GM23248 (cell line): ENCODE measurements around the gene TBC1D1.

Experiments used
- EZH2 ChIP-seq: fragments of 200-600 bp; sonication (generic); IDR thresholded peaks from 2 replicates; pipeline ENCODE4 v1.6.1; 2018; ENCODE audit warnings: antibody characterized with exemption, mild to moderate bottlenecking; ENCODE audit not compliant: insufficient read depth, poor library complexity, severe bottlenecking
- EZH2phosphoT487 ChIP-seq: fragments of 200-600 bp; sonication (generic); IDR thresholded peaks from 2 replicates; pipeline ENCODE4 v1.6.1; 2018; ENCODE audit warnings: antibody characterized with exemption, moderate library complexity, mild to moderate bottlenecking, low read depth; ENCODE audit not compliant: insufficient read depth

DNA sequence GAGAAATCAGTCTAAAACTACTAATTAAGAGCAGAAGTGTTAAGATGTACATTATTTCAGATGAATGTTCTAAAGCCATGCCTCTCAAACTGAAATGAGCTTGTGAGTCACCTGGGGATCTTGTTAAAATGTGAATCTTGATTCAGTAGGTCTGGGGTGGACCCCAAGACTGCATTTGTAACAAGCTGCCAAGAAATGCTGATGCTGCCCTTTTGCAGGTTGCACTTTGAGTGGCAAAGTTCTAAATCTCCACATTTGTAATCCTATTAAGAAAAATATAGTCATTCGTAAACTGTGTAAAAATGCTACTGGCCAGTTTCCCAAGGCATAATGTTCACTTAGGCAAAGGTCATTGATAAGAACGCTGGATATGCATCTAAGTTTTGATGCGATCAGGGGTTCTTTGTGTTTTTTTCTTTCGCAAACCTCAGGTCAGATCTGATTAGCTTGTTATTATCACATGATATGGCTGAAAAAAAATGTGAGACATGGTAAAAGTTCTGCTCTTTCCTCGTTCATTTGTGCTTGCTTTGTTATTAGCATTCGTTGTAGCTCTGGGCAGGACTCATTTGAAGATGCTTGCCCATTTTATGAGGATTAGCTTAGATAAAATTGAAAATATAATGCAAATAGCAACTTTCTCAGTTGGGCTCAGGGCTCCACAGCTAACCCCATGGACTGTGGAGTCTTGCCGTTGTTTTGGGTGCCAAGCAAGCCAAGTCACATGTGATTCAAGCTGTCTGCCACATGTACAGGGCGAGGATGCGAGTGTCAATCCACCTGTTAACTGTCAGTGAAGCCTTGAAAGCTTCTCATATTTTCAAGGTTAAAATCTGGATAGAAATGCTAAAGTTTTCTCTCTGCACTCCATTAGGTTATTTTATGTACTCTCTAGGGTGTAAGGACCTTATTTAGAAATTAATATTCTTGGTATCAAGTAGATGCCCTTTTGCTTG is 12.1 kb downstream of the TBC1D1 start:
- TF ChIP-seq EZH2 (no peak), EZH2phosphoT487 (no peak)
